Ammon's horn (tissue), 1 donor: ENCODE results near the gene QTRT2.
A peak's percentile ranks its signal among the peaks of the same experiment; 100 is the strongest.

Experiments
- DNase-seq: peaks from one replicate; pipeline ENCODE4 v3.0.0-alpha.2; 2016; ENCODE audit warnings: low spot score

The QTRT2 gene

DNA sequence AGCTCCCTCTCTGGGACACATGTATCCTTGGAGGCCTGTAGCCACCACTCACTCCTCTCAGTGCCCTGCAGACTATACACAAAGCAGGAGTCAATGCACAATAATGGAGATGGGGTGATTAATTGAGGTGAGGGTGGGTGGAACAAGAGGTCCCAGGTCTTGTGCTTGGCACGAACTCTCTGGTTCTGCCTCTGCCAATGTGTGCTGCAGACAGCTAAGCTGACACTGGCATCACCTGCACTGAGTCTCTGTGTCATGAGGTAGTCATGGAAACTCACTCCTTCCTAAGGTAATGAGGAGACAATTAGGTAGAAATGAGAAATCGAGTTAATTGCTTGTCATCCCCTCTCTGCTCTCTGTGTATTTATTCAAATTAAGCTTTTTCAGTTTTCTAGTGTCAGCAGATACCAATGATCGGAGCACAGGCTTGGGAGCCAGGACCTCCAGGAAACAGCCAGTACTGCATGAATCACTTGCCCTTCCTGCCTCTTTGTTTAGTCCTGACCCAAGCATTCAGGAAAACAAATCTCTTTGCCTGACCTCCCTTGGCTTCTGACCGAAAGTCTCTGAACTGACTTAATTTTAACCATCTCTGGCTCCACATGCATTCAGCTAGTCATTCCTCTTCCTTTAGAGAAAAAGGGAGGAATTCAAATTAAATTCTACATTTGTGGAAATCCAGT, 65.6 kb downstream of the QTRT2 start:
- DNase-seq, result peak; percentile 8

DNA sequence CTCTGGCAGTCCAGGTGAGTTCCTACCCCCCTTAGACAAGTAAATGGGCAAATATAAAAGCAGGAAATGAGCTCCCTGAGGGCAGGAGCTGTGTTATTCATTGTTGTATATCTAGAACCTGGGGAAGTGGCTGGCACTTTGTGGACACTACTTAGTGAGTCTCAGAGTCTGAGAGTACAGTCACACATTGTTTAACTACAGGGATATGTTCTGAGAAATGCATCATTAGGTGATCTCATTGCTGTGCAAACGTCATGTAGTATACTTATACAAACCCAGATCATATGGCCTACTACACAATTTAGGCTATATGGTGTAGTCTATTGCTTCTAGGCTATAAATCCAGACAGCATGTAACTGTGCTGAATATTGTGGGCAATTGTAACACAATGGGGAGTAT, 69.9 kb downstream of the QTRT2 start:
- DNase-seq, result no peak

DNA sequence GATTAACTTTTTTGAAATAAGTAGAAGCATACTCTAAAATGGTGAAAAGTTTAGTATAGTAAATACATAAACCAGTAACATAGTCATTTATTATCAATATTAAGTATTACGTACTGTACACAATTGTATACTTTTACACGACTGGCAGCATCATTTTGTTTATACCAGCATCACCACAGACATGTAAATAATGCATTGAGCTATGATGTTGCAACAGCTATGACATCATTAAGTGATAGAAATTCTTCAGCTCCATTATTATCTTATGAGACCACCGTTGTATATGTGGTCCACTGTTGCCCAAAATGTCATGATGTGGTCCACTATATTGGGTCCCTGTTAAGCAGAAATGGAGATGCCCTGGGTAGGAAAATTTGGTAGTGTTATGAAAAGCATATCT, 71.0 kb downstream of the QTRT2 start:
- DNase-seq, result no peak

DNA sequence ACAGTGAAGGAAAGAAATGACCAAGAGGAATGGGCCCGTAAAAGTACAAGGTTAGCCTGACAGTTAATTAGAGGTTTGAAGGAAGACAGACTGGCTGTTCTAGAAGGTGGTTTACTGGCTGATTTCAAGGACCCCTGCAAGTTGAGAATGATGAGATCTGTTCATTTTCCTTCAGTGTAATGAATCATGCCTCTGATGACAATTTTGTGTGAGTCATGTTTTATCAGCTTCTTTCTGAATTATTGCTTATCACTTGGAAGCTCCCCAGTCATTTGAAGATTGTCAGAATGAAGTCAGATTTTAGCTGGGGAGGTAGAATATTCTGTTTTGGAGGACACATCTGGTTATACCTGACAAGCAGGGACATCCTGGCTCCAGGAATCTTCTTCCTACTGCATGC, 71.7 kb downstream of the QTRT2 start:
- DNase-seq, result no peak

DNA sequence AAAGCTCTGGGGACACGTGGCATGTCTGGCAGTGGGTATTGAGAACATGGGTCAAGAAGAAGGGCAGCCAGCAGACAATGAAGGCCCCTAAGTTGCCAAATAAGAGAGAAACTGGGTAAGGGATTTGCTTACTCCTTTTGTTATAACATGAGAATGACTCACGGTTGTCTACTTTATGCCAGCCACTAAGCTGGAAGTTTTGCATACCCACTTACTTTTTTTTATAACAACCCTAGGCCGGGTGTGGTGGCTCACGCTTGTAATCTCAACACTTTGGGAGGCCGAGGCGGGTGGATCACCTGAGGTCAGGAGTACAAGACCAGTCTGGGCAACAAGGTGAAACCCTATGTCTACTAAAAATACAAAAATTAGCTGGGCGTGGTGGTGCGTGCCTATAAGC, 72.3 kb downstream of the QTRT2 start:
- no peak for DNase-seq

DNA sequence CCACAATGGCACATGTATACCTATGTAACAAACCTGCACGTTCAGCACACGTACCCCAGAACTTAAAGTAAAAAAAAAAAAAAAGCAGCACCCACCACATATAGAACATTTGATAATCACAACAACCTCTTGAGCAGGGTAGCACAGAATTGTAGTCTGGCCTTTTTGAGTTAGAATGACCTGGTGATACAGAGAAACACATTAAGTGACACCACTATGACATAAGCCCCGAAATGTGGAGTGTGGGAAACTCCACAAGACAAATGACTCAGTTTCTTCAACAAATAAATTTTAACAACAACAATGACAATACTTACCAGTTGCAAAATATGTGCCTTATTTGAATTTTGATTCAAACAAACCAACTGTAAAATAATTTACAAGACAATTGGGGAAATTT, 76.0 kb downstream of the QTRT2 start:
- DNase-seq, result no peak

DNA sequence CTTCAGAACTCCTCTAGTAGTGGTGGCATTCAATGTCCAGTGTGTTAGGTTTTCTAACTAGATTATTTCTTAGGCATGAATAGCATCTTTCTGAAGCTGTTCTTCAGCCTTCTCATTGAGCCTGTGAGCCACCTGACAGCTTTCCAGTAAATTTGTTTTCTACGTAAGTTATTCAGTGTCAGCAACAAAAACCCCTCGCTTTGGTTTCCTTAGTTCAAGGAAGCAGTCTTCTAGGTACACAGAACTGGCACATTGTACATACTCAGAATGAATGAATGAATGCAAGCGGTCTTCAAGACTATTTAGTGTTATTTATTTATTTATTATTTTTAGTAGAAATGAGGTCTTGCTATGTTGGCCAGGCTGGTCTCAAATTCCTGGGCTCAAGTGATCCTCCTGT, 77.4 kb downstream of the QTRT2 start:
- no peak for DNase-seq
